ENCODE measurements around the gene RACK1.

DNA sequence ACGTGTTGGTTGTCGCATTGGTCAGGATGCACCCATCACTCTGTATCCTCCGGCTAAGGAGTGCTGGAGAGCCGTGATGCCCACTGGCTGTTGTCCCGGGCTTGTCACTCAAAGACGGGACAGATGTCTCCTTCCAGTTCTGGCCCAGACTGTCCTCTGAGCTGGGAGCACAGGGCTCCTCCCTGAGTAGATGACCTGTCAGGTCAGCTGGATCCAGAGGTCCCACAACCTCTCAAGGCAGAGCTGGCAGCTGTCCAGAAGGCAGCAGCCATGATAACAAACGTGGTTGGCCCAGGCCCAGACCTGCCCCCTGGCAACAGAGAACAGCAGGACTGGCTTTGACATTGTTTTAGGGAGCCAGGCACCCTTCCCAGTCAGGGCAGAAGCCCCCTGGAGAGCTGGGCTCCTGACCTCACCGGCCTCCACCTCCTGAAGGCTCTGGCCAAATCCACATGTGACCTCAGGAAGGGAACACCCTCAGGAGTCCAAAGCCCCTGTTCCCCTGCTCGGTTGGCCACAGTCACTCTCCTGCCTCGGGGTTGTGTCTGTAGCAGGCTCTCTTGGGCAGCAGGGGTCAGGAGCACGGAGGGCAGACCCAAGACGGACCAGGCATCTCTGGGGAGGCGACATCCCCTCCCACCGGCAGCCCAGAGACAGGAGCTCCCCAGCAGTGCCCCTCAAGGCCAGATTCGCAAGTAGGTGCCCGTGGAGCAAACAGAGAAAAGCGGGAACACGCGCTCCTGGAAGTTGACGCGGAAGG, 49.0 kb downstream of the RACK1 start:
- TF ChIP-seq, protein P1, sequence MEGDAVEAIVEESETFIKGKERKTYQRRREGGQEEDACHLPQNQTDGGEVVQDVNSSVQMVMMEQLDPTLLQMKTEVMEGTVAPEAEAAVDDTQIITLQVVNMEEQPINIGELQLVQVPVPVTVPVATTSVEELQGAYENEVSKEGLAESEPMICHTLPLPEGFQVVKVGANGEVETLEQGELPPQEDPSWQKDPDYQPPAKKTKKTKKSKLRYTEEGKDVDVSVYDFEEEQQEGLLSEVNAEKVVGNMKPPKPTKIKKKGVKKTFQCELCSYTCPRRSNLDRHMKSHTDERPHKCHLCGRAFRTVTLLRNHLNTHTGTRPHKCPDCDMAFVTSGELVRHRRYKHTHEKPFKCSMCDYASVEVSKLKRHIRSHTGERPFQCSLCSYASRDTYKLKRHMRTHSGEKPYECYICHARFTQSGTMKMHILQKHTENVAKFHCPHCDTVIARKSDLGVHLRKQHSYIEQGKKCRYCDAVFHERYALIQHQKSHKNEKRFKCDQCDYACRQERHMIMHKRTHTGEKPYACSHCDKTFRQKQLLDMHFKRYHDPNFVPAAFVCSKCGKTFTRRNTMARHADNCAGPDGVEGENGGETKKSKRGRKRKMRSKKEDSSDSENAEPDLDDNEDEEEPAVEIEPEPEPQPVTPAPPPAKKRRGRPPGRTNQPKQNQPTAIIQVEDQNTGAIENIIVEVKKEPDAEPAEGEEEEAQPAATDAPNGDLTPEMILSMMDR (IDR thresholded peaks at IDR 0.05; ENCODE audit: insufficient read depth, low read length) = no peak
- TF ChIP-seq POLR2AphosphoS5 (IDR thresholded peaks at IDR 0.05; ENCODE audit: low read depth) = no peak
- no peak for TF ChIP-seq REST (IDR thresholded peaks at IDR 0.05; ENCODE audit: insufficient replicate concordance, low read depth)
- TF ChIP-seq GABPA (IDR thresholded peaks at IDR 0.05; ENCODE audit: low read depth) = no peak
